ENCODE results near the gene SGIP1. TPM values are rescaled to one million over a fixed set of nuclear protein-coding genes. Genes with fewer than 3 reads are reported as not detected.
"Not testable (repeated sequence)": the region's sequence is repeated elsewhere in the genome, so short reads cannot be mapped to it uniquely, and the experiment has no call there.

Gene SGIP1
- polyA plus RNA-seq, 3 donors = not detected

- DNase-seq = no peak
- intact Hi-C loops (cut with micrococcal nuclease) = no loop called here
- Histone ChIP-seq H3K9me3 (replicated peaks in 1 of 2; ENCODE audit: control insufficient read depth in 1 of 2, insufficient read depth in 1 of 2, low read length in 2 of 2) (no peaks in the 10 kb centered on the region), H3K4me2 (replicated peaks; ENCODE audit: extremely low read depth, low read length, poor library complexity, severe bottlenecking) (no peak overlapping the region), H3K79me2 (ENCODE audit: insufficient read depth, low read length) (no peaks in the 10 kb centered on the region), H4K20me1 (ENCODE audit: insufficient read depth, low read length) (no peaks in the 10 kb centered on the region), H3K27me3 (ENCODE audit: control insufficient read depth in 2 of 2, insufficient read depth in 2 of 2, low read length in 2 of 2) (no peaks in the 10 kb centered on the region), H3K36me3 (replicated peaks in 1 of 2; ENCODE audit: control insufficient read depth in 1 of 2, insufficient read depth in 2 of 2, low read length in 2 of 2) (no peaks in the 10 kb centered on the region), H2AFZ (ENCODE audit: insufficient read depth, low read depth, low read length, poor library complexity, severe bottlenecking) (no peak overlapping the region), H3K4me3 (replicated peaks in 1 of 3; ENCODE audit: low read depth in 2 of 3, low read length in 3 of 3) (no peak overlapping the region), H3K4me1 (ENCODE audit: control insufficient read depth in 1 of 2, insufficient read depth in 2 of 2, low read length in 2 of 2) (no peaks in the 10 kb centered on the region), H3K9ac (ENCODE audit: insufficient read depth, low read length, poor library complexity, severe bottlenecking) (no peak overlapping the region), H3K27ac (ENCODE audit: low read depth in 1 of 2, low read length in 2 of 2) (no peak overlapping the region)
- peaks cover 0 to 1% (median 0%) of the 10 kb centered on the region in 7 donors for H3K9me3 Mint-ChIP-seq
- no peaks in the 10 kb centered on the region for H3K36me3 Mint-ChIP-seq
- H3K27ac Mint-ChIP-seq = no peak overlapping the region
- H3K27me3 Mint-ChIP-seq (ENCODE audit: low read depth in 3 of 3) = peaks cover 0 to 3% (median 0%) of the 10 kb centered on the region in 3 donors
- no peak for TF ChIP-seq CTCF (IDR thresholded peaks at IDR 0.05)
- H3K4me1 Mint-ChIP-seq = peaks cover under 1% of the 10 kb centered on the region
- H3K4me3 Mint-ChIP-seq = no peak overlapping the region
These were observed 51.0 kb downstream of the SGIP1 start for GRCh38 chr1:66585002-66585401.

GRCh38 chr1:66589326-66589725 lies 55.4 kb downstream of the SGIP1 start:
- intact Hi-C loops (cut with micrococcal nuclease) = no loop called here
- Histone ChIP-seq H3K27me3 (ENCODE audit: control insufficient read depth in 2 of 2, insufficient read depth in 2 of 2, low read length in 2 of 2) (no peaks in the 10 kb centered on the region), H3K9ac (ENCODE audit: insufficient read depth, low read length, poor library complexity, severe bottlenecking) (no peak overlapping the region), H4K20me1 (ENCODE audit: insufficient read depth, low read length) (no peaks in the 10 kb centered on the region), H3K79me2 (ENCODE audit: insufficient read depth, low read length) (no peaks in the 10 kb centered on the region), H3K9me3 (replicated peaks in 1 of 2; ENCODE audit: control insufficient read depth in 1 of 2, insufficient read depth in 1 of 2, low read length in 2 of 2) (no peaks in the 10 kb centered on the region), H2AFZ (ENCODE audit: insufficient read depth, low read depth, low read length, poor library complexity, severe bottlenecking) (no peak overlapping the region), H3K4me3 (replicated peaks in 1 of 3; ENCODE audit: low read depth in 2 of 3, low read length in 3 of 3) (no peak overlapping the region), H3K4me2 (replicated peaks; ENCODE audit: extremely low read depth, low read length, poor library complexity, severe bottlenecking) (no peak overlapping the region), H3K27ac (ENCODE audit: low read depth in 1 of 2, low read length in 2 of 2) (no peak overlapping the region), H3K36me3 (replicated peaks in 1 of 2; ENCODE audit: control insufficient read depth in 1 of 2, insufficient read depth in 2 of 2, low read length in 2 of 2) (no peaks in the 10 kb centered on the region), H3K4me1 (ENCODE audit: control insufficient read depth in 1 of 2, insufficient read depth in 2 of 2, low read length in 2 of 2) (no peaks in the 10 kb centered on the region)
- H3K27me3 Mint-ChIP-seq (ENCODE audit: low read depth in 3 of 3) = peaks cover 0 to 3% (median 0%) of the 10 kb centered on the region in 3 donors
- TF ChIP-seq CTCF (IDR thresholded peaks at IDR 0.05) = no peak
- no peaks in the 10 kb centered on the region for H3K36me3 Mint-ChIP-seq
- no peak overlapping the region for H3K27ac Mint-ChIP-seq
- H3K4me3 Mint-ChIP-seq = no peak overlapping the region
- H3K9me3 Mint-ChIP-seq = peaks cover 0 to 3% (median 0%) of the 10 kb centered on the region in 7 donors
- no peak for DNase-seq
- no peaks in the 10 kb centered on the region for H3K4me1 Mint-ChIP-seq

DNA sequence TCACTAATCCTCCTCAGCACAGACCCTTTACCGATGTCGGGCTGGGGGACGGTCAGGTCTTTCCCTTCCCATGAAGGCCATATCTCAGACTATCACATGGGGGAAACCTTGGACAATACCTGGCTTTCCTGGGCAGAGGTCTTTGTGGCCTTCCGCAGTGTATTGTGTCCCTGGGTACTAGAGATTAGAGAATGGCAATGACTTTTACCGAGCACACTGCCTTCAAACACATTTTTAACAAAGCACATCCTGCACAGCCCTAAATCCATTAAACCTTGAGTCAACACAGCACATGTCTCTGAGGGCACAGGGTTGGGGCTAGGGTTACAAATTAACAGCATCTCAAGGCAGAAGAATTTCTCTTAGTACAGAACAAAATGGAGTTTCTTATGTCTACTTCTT lies 58.2 kb downstream of the SGIP1 start:
- H3K4me3 Mint-ChIP-seq; H3K4me2 ChIP-seq (replicated peaks; ENCODE audit: extremely low read depth, low read length, poor library complexity, severe bottlenecking); H3K9me3 Mint-ChIP-seq; H3K9ac ChIP-seq (ENCODE audit: insufficient read depth, low read length, poor library complexity, severe bottlenecking); H3K4me3 ChIP-seq (replicated peaks in 1 of 3; ENCODE audit: low read depth in 2 of 3, low read length in 3 of 3); H3K27ac ChIP-seq (ENCODE audit: low read depth in 1 of 2, low read length in 2 of 2); H3K27me3 ChIP-seq (ENCODE audit: control insufficient read depth in 2 of 2, insufficient read depth in 2 of 2, low read length in 2 of 2); H3K36me3 Mint-ChIP-seq; H3K79me2 ChIP-seq (ENCODE audit: insufficient read depth, low read length); H3K4me1 ChIP-seq (ENCODE audit: control insufficient read depth in 1 of 2, insufficient read depth in 2 of 2, low read length in 2 of 2); H2AFZ ChIP-seq (ENCODE audit: insufficient read depth, low read depth, low read length, poor library complexity, severe bottlenecking); H3K36me3 ChIP-seq (replicated peaks in 1 of 2; ENCODE audit: control insufficient read depth in 1 of 2, insufficient read depth in 2 of 2, low read length in 2 of 2); H4K20me1 ChIP-seq (ENCODE audit: insufficient read depth, low read length); H3K9me3 ChIP-seq (replicated peaks in 1 of 2; ENCODE audit: control insufficient read depth in 1 of 2, insufficient read depth in 1 of 2, low read length in 2 of 2); H3K27ac Mint-ChIP-seq; H3K4me1 Mint-ChIP-seq; H3K27me3 Mint-ChIP-seq (ENCODE audit: low read depth in 3 of 3); DNase-seq; intact Hi-C loops (cut with micrococcal nuclease): not testable (repeated sequence)
- WGBS (ENCODE audit: insufficient coverage) = no CpG with 5 or more reads among the region's 5 CpGs

Data from CD14-positive monocyte (primary cell).